Stimulated activated CD4-positive, alpha-beta T cell treated with anti-CD3 and anti-CD28 coated beads, Interleukin-4, amount 100 ng/mL, for 24 hours (primary cell): ENCODE results near the gene SLC38A2.
"Not testable (repeated sequence)": the region's sequence is repeated elsewhere in the genome, so short reads cannot be mapped to it uniquely, and the experiment has no call there.

Experiments
- DNase-seq: peaks from one replicate; pipeline ENCODE4 v3.0.0-alpha.2; 2020

SLC38A2 gene

DNA sequence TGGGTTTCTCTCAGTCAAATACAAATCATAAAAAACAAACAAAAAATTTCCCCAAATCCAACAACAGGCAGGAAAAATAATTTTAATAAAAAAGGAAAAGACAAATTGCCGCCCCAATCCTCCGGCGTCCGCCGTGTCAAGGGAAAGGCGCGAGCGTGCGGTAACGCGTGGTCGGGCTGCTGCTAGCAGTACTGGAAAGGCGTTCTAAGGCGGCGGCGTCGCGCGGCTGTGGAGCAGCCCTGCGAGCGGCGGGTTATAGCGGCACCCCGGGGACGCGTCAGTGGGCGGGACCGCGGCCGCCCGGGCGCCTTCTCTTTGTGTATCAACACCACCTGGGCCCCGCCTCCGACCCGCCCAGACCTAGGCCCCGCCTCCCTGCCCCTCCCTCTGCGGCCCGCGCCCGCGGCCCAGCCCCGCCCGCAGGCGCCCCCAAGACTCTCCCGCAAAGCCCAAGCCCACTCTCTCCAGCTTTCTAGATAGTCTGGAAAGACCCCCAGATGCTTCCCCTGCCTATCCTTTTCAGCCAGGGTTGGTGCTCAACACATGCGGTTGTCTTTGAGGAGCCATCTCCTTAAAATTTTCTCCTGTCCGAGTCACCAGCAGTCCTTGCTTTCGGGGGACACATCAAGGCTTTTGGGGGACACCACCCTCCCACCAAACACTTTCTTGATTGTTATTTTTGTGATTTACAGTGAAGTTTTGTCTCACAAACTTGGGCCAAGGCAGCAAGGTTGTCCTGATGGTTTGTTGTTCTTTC is at the start of gene SLC38A2:
Gene SLC38A2, minus strand, starts transcription at position 230 of the 757 bp plus-strand sequence. CDS start 1,480 bp downstream, outside the sequence.
- peak; percentile 96 for DNase-seq

DNA sequence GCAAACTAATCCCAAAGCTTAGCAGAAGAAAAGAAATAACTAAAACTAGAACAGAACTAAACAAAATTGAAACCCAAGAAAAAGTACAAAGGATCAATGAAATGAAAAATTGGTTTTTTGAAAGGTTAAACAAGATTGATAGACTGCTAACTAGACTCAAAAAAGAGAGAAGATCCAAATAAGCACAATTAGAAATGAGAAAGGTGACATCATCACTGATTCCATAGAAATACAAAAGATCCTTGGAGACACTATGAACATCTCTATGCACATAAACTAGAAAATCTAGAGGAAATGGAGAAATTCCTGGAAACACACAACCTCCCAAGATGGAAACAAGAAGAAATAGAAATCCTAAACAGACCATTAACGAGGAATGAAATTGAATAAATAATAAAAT is 47.1 kb upstream of the SLC38A2 start:
- no peak for DNase-seq

DNA sequence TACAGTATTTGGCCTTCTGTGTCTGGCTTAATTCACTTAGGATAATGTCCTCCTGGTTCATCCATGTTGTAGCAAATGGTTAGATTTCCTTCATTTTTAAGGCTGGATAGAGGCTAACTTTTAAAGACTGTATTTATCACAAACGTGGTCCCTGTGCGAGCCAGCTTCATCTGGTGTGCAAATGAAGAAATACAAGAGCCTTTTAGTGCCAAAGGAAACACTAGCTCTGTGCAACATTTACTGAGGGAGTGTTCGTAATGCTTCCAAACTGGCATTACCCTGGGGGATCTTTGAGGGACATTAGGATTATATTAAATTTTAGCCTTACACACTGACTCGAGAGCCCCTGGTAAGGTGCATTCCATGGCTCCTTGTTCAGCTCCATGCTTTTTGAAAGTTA is 43.0 kb upstream of the SLC38A2 start:
- DNase-seq: no peak

DNA sequence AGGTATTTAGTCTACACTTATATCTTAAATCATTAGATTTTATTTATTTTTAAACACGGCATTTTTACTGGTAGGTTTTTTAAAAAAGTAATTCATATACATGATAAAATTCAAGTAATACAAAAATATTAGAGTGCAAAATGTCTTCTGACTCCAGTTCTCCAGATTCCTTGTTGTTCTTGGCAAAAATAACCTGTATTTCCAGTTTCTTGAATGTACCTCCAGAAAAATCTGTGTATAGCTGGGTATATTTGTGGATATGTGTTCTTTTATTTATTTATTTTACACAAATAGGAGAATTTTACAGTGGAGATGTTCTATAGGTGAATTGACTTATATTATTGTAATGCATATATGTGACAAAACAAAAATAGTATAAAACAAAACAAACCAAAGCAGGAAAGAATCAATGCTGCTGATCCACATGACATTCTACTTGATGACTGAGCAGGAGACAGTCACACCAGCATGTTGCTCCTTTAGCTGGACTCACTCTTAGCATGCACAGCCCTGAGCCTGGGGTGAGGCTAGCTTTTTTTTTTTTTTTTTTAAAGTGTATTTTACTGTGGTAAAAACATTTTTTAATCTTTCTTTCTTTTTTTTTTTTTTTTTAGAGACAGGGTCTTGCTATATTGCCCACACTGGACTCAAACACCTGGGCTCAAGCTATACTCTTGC is 42.2 kb upstream of the SLC38A2 start:
- no peak for DNase-seq

DNA sequence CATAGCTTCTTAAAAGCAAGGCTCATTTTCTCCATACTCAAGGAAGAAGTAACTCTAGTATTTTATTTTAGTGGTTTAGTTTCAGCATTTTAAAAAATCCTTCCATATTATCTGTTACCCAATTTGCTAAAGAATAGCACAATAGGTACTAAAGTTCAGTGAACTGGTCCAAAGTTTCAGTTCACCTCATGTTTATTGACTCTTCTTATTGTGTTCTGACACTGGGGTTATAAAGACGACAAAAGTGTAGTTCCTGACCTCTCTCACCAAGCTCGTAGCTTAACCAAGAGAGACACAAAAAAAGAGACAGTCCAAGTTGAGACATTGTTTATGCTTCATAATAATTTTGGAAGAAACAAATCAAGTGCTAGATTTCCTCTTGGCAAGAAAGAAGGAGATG is 40.8 kb upstream of the SLC38A2 start:
- no peak for DNase-seq

DNA sequence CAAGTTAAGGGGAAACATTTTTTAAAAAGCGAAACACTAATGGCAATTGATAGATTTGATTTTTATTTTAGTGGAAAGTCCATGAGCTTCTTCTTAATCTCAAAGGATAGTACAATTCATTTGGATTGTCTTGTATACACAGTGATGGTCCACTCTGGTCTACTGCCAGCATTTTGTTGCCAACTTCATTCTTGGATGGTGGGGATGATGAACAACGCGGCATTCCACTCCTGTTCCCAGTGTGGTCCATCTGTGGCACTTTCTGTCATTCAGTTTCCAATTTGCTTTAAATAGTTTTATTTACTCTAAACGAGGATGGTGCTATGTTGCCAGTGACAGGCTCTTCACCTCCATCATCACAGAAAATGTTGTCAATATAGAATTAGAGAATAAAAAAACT is 40.3 kb upstream of the SLC38A2 start:
- DNase-seq: no peak

DNA sequence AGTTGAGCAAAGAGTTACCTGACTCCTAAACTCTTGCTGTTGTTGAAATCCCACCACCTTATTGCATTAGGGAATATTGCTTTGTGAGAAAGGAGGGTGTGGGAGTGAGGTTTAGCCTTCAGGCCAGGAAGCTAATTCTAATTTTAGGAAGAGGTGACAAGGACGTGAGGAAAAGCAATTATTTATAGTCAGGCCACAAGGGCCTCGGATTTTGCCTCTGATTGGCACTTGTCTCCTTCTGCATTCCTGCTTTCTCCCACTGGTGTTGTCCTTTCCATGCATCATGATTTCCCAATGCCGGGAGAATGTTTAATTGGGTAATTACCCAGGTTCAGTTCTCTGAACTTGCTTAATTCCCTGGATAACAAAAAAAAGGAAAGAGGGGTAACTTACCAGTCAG is 37.9 kb upstream of the SLC38A2 start:
- no peak for DNase-seq

DNA sequence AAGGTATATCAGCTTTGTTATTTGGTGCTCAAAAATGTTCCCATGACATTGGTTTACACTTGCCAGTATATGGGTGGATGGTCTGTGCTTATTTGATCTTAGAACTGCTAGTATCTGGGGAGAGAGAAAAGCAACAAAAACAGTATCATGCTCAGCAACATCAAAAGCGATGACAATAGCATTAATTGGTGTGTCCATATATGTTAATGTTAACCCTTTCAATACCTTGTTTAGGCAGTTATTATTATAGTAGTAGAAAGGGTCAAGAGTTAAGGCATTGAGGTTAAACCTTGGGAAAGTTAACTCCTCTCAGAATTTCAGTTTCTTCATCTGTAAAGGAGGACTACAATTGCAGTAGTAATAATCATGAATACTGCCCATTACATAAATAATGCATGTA is 37.4 kb upstream of the SLC38A2 start:
- no peak for DNase-seq

DNA sequence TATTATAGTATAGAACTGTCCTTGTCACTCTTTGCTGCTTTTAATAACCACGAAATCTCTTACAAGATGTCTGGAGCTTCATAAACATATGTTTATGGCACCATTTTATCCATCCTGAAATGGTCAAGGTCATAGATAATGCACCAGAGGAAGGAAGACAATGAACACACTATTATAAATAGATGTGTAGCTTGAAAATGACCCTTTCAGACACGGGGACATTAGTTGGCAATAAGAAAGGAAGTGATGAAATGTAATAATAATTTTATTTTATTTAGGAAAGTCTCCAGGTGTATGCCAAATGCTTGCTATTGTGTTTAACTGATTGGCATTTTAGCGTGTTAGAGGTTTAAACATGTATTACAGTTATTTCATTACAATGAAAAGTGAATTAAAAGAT is 36.8 kb upstream of the SLC38A2 start:
- no peak for DNase-seq

DNA sequence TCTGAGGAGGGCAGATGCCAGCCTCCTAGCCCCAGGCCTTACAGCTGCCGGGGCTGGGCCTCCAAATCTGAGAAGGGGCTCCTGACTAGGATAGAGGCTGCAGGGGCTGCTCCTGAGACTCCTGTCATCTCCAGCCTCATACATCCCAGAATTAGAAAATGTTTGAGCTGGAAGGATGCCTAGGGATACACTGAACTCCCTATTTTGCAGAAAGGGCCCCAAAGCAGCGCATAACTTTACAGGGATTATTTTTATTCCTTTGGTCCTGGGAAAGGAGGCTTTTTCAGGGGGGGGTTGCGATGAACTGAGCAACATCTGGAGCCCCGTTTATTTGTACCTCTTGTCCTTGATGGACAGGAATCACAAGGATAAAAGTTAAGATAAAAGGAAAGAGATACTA is 35.9 kb upstream of the SLC38A2 start:
- no peak for DNase-seq

DNA sequence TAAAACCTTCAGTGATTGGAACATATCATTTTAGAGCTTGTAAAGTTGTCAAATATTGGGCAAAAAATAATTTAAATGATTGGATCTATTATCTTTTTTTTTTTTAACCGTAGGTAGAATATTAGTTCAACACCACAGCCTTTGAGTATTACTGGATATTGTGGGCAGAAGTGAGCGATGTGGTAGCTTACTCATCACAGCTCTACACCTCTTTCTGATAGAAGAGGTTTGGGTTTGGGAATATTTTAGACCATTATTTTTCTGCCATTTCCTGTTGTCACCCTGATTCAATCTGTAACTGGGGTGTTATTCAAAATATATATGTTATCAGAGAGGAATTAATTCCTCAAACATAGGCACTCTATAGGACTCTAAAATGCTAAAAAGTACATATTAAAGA is 34.8 kb upstream of the SLC38A2 start:
- DNase-seq: no peak

DNA sequence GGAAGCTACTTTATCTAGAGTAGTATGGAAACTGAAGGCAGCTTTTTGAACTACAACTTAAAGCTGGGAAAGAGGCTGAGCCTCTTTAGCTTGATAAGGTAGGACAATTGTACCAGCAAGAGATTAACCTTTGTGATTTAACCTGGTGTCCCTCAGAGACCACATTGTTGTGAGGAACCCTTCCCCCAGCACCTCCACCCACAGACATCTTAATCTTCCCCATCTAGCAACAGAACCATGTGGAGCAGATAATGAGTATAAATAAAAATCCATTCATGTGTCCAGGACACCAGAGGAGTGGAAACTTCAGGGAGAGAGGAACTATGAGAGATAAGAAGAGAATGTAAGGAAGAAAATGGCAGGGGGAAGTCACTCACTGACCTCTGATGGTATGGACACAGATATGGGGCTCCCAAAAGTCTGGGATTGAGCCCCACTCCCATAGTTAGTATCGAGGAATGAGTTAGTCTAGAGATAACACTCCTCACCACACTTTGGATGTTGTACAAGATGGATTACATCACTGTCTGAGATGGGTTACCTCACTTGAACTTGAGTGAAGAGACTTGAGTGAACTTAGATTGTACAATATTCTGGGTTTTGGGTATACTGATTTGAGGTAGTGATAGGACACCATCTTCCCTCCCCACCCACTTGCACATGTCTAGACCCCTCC is 33.9 kb upstream of the SLC38A2 start:
- DNase-seq: no peak

DNA sequence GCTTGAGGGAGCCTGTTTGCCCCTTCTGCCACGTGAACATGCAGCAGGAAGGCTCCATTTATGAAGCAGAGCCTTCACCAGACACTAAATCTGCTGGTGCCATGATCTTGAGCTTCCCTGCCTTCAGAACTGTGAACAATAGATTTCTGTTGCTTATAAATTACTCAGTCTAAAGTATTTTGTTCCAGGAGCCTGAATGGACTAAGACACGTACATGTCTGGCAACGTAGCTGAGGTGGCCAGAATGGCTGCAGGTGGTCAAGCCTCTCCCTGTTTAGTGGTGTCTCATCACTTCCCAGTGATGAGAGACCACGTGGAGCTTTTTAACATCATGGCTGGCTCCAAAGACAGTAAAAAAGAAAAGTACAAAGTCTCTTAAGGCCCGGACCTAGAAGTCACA is 32.2 kb upstream of the SLC38A2 start:
- DNase-seq: no peak

DNA sequence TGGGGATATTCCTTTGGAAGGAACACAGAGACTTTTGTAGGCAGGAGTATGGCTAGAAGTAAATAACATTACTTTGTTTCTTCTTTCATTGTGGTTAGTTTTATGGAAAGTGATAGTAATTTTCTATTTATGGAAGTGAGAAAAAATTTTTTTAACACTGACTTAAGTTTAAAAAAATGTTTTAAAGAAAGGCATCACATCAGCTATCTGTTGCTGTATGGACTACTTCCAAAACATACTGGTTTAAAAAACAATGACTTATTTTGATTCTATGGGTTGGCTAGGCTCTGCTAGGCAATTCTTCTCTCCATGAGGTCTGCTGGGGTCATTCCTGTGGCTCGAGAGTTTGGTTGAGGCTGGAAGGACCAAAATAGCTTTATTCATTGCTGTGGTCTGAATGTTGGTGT is 31.7 kb upstream of the SLC38A2 start:
- DNase-seq: no peak

DNA sequence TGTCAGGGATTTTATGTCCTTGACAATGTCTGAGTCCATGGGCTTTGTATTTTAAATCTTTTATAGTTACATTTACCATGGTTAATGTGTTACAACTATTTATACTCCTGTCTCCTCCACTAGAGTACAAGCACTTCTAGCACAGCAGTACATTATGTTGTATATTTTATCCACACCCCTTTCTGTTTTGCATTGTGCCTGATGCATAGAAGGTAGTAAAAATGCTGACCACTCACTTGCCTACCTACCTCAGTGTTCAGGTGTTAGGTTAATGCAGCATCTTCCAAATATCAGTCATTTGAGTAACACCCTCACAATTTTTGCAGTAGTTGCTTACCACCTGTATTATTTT is 31.1 kb upstream of the SLC38A2 start:
- DNase-seq: no peak

DNA sequence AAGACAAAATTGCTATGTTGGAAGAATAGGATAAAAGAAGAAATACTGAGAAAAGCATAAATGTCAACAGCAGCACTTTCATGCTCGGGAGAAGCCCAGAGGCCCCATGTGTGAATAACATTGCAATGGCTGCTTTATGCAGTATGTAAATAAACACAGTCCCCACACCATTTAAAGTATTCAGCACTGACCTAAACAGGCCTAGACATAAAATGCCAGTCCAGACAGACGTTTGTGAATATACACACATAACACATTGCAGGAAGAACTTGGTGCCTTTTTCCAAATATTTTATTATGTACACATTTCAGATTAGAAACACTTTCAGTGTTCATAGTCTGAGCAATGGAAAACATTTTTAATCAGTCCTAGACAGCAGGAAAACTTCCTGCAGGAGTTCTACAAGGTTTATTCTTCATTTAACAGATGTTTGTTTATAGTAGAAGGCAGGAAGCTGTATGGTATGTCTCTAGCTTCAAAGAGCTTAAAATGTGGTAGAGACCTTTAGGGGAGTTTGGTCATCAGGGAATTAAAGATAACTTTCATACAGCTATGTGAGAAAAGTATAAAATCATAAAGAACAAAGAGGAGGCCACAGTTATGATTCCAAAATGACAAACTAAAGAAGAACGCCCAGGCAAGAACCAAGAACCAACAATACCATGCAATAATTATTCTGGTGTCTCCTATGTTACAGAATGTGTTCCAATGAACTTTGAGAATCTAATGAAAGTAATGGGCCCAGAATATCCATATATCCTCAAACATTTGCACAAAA is 30.6 kb upstream of the SLC38A2 start:
- DNase-seq: no peak

DNA sequence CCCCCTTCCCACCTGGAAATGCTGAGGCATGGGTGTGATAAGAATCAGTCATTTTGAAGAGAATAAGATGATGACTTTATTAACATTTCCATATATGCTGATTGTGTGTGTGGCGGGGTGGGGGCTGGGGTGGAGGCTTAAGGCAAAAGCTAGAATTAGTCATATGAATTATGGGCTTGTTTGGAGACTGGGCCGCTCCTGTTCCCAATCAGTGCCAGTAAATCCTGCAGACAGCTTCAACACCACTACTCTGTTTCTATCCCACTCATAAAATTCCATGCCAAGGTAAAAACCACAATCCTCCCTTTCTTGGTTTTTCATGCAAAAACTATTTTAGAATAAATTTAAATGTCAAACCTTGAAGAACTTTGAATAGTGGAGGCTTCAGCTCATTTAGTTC is 29.9 kb upstream of the SLC38A2 start:
- DNase-seq: no peak

DNA sequence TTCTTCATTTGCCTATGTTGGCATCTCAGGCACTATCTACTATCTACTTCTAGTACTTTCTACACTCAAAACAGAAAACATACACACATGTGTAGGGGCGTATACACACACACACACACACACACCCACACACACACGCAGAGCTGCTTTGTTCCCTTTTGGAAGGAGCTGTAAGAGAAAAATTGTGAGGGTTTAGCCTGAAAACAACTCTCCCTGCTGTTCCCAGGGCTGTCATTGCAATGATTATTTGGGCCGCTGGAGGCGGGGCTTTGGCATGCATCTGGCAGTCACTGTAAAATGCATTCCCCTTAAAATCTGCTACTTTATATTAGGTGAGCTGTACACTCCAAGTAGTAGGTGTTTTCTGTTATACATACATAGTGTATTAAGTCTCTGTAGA is 29.1 kb upstream of the SLC38A2 start:
- no peak for DNase-seq

DNA sequence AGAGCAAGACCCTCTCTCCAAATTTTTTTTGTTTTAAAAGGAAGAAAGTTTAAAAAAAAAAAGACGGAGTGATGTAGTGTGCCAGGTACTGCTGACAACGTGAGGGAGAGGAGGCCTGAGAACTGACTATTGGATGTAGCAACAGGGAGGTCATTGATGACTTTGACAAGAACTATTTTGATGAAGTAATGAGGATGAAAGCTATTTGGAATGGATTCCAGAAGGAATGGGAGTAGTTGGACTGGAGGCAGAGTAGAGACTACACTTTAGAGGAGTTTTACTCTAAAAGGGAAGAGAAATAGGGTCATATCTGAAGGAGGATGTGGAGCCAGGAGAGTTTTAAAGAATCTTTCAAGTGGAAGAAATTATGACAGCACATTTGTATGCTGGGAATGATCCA is 27.8 kb upstream of the SLC38A2 start:
- DNase-seq: no peak

DNA sequence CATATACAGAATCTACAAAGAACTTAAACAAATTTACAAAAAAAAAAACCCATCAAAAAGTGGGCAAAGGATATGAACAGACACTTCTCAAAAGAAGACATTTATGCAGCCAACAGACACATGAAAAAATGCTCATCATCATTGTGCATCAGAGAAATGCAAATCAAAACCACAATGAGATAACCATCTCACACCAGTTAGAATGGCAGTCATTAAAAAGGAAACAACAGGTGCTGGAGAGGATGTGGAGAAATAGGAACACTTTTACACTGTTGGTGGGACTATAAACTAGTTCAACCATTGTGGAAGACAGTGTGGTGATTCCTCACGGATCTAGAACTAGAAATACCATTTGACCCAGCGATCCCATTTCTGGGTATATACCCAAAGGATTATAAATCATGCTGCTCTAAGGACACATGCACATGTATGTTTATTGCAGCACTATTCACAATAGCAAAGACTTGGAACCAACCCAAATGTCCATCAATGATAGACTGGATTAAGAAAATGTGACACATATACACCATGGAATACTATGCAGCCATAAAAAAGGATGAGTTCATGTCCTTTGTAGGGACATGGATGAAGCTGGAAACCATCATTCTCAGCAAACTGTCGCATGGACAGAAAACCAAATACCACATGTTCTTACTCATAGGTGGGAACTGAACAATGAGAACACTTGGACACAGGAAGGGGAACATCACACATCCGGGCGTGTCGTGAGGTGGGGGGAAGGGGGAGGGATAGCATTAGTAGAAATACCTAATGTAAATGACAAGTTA is 27.1 kb upstream of the SLC38A2 start:
- not testable (repeated sequence) for DNase-seq

DNA sequence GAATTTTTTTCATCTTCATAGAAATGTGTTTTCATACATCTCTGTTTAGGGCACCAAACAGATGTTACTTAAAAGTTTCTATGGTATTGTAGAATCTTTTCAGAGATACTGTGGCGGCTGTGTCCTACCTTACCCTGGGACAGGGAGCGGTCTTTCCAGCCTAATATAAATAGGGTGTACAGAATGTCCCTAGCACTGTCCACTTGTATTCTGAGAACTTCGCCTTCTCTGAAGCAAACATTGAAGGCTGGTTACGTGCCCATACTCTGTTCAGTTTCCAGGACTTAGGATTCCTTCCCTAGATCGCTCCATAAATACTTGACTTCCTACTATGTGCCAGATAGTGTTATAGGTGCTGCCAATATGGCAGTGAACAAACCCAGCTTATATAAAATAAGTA is 24.3 kb upstream of the SLC38A2 start:
- no peak for DNase-seq

DNA sequence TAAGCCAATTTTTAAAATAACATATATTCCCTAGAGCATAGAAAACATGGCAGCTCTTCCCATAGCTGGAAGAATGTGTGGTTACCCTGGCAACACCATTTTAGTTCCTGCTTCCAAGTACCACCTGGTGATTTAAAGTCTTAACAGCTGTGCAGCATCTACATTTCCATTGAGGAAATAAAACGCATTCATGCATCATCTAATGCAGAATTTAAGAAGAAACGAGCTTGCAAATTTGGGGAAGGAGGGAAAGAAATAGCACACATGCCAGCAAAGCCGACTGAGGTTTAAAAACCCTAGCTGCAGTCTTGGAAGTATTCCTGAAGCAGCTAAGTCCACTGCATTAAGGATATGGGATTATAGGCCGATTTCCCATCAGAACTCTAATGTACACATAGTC is 22.8 kb upstream of the SLC38A2 start:
- DNase-seq: no peak

DNA sequence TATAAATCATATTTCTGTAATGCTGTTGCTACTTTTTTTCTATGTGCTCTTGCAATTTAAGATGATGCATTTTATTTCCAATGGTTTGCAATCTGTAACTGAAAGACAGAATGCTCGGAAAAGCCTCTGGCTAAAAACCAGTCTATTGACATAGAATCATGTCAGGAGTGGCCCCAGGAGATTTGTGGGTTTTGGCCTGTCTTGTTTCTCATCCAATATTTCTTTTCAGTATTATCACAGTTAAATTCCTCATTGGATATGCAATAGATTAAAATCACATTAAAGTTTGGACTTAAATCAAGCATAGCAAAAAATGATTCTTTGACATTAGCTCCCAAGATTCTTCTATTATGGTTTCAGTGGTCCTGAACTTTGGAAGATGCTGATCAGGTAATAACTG is 19.1 kb upstream of the SLC38A2 start:
- no peak for DNase-seq
